ENCODE results near the gene SNTG2.

The SNTG2 gene

DNA sequence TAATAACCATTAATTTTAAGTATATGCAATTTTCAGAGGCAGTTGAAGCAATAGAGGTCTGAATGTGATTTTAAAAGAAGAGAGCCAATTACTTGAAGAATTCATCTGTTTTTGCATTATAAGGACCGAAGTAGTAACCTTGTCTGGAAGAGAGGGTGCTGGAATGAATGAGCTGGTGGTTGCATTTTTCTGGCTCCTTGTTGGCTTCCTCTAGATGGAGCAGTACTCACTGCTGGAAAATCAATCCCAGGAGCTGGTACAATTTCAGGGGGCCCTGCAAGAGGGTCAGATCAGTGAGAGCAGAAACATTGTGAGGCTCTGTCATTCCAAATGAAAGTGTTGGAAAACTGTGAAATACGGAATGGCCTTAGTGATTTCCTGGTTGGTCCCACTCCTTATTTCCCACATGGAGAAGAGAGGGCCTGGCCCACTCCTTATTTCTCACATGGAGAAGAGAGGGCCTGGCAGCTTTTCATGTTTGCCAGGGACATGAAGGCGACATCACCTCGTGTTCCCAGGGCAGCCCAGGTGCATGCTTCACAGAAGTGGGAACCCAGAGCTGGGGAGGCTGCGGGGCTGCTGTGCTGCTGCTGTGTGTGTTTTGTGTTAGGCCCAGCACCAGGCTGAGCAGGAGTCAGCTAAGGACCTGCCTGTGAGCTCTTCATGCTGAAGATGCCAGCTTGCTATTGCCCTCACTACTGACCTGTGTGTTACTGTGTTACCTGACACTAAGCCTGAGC is 197.4 kb downstream of the SNTG2 start:
- no peak for DNase-seq (ENCODE audit: low spot score)

- no peak for DNase-seq (ENCODE audit: low spot score)
These were observed 200.3 kb downstream of the SNTG2 start for GRCh38 chr2:1150724-1151511.

GRCh38 chr2:1152375-1152774 is 201.7 kb downstream of the SNTG2 start:
- no peak for DNase-seq (ENCODE audit: low spot score)

DNA sequence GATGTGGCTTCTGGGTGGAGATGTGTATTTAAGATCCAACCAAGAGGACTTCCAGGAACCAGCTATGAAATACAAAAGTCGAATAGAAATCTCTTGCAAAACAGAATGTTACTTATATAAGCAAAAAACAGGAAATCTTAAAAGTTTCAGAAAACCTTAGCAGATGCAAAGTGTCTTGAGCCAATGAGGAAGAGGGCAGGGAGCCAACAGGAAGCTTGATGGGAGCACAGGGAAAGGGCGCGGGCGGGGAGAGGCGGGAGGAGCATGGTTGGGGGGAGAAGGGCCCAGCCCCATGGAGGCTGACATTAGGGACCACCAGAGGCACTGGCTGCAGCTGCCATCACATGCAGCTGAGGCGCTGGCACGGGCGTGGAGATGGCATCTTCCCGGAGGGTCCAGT is 203.3 kb downstream of the SNTG2 start:
- no peak for DNase-seq (ENCODE audit: low spot score)

- DNase-seq (ENCODE audit: low spot score), result no peak
These were observed 204.3 kb downstream of the SNTG2 start for GRCh38 chr2:1154710-1155594.

GRCh38 chr2:1156059-1156458 is 205.4 kb downstream of the SNTG2 start:
- DNase-seq (ENCODE audit: low spot score), result no peak

DNA sequence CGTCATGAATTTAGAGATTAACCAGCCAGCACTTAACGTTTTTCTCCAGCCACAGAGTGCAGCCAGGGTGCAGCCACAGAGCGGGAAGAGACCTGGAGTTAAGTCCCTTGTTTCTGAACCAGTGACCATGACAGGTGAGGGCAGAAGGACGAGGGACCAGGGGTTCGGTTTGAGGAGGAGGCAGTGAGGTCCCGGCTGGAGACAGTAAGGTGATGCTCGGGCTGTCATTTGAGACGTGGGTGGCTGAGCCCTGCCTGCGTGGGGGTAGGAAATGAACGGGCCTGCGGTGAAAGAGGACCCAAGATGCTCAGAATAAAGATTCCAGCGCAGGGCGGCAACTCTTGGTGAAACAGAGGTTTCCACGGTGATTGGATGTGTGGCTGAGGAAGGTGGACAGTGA is 205.9 kb downstream of the SNTG2 start:
- no peak for DNase-seq (ENCODE audit: low spot score)

DNA sequence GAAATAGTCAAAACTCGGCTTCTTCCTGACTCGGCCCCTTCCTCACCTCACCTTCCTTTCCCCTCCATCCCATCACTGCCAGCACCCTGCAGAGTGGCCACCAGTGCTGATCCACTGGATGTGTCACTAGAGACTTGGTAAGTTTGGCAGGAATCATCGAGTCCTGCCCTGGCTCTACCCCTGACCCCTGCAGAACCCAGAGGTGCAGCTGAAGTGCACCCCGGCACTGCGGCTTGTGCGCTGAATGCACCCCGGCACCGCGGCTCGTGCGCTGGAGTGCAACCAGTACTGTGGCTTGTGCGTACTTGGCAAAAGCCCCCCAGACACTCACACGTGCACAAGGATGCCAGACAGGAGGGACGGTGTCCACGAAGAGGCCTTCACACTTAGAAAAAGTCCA is 206.5 kb downstream of the SNTG2 start:
- no peak for DNase-seq (ENCODE audit: low spot score)

- DNase-seq (ENCODE audit: low spot score), result no peak
These were observed 208.4 kb downstream of the SNTG2 start for GRCh38 chr2:1159013-1159412.

GRCh38 chr2:1162246-1162645 is 211.6 kb downstream of the SNTG2 start:
- DNase-seq (ENCODE audit: low spot score), result no peak

DNA sequence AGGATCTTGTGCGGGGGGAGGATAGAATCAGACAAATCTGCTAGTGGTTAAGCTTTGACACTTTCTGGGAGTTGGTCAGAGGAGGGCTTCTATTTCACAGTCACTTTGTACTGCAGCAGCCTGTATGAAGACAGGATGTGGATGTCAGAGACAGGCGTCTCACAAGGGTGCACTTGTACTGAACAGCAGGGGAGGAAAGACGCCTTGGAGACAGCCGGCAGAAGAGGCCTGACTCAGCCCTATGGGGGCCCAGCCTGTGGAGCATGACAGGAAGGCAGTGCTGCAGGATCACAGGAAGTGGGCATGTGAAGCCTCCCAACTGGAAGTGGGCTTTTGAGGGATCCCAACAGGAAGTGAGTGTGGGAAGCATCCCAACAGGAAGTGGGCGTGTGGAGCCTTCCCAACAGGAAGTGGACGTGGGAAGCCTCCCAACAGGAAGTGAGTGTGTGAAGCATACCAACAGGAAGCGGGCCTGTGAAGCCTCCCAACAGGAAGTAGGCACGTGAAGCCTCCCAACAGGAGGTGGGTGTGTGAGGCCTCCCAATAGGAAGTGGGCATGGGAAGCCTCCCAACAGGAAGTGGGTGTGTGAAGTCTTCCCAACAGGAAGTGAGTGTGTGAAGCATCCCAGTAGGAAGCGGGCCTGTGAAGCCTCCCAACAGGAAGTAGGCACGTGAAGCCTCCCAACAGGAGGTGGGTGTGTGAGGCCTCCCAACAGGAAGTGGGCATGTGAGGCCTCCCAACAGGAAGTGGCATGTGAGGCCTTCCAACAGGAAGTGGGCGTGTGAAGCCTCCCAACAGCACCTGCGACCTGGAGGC is 212.3 kb downstream of the SNTG2 start:
- DNase-seq (ENCODE audit: low spot score), result no peak

DNA sequence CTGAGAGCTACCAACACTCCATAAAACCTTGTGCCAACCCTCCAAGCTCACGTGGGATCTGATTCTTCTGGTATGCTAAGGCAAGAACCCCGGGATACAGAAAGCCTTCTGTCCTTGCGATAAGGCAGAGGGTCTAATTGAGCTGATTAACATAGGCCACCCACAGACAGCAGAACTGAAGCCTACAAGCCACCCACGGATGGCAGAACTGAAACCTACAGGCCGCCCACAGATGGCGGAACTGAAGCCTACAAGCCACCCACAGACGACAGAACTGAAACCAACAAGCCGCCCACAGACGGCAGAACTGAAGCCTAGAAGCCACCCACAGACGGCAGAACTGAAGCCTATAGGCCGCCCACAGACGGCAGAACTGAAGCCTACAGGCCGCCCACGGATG is 216.3 kb downstream of the SNTG2 start:
- DNase-seq (ENCODE audit: low spot score), result no peak

- DNase-seq (ENCODE audit: low spot score), result no peak
These were observed 218.2 kb downstream of the SNTG2 start for GRCh38 chr2:1168846-1169245.

DNA sequence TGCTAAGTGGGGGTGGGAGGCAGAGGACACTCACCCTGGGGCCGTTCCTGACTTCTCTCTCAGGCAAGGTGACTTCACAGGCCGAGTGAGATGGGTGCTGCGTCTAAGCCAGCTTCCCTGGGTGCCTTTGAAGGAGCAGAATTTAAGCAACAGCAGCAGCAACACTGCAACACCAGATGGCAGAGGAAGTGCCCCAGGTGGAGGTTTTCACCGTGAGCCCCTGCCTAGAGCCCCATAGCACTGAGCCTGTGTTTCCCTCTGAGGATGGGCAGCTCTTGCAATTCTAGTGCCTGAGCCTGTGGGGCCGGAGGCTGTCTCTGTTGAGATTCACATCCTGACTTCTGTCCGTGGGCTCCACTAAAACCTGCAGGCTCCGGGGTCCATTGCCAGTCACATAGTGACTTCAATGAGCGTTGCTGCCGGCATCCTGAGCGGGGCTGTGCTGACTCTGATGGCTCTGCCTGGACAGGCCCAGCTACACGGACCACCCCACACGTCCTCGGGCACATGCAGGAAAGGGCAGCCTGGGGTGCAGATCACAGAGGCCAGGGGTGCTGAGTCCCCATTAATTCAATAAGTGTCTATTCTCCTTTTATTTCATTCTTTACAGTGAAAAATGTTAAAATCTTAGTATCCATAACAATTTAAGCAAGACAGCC is 218.8 kb downstream of the SNTG2 start:
- DNase-seq (ENCODE audit: low spot score), result no peak

DNA sequence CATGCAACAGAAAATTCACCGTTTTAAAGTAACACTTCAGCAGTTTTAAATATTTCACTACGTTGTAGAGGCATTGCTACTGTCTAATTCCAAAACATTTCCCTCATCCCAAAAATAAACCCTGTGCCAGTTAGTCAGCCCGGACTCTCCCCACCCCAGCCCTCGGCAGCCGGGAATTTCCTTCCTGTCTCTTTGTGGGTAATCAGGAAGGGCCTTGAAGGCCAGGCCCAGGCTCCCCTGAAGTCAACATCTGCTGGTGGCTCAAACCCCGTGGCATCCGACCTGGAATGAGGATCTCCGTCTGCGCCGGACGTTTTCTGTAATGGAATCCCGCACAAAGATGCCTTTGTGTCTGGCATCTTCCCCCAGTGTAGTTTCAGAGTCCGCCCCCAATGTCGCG is 219.6 kb downstream of the SNTG2 start:
- DNase-seq (ENCODE audit: low spot score), result no peak

DNA sequence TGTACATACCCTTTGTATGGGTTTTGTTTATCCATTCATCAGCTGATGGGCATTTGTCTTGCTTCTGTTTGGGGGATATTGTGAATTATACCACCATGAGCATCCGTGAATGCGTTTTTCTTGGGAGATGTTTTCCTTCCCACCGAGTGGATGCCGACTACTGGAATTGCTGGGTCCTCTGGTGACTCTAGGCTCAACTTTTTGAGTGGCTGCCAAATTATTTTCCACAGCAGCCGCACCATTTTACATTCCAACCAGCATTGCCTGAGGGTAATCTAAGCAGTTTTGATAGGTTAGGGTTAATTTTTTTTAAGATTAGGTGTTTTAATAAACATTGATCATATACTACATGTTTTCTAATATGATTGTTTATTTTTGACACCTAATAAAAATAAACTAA is 220.1 kb downstream of the SNTG2 start:
- no peak for DNase-seq (ENCODE audit: low spot score)

GRCh38 chr2:1173528-1173927 is 222.9 kb downstream of the SNTG2 start:
- no peak for DNase-seq (ENCODE audit: low spot score)

DNA sequence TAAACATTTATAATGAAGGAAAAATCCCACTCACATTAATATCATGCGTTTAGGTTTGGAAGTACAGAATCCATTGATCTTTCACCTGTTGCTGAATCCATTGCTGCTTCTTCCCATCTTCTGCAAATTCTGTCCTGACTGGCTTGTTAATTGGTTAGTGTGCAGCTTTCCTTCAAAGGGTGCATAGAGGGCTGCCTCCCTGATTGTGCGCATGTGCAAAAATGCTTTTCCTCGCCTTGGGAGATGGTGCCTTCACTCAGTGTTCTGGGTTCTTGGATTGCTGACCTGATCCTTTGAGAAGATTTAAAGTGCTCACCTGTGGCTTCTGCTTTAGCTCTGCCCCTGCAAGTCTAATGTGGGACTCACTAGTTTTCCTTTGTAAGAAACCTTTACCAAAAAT is 231.2 kb downstream of the SNTG2 start:
- no peak for DNase-seq (ENCODE audit: low spot score)

- no peak for DNase-seq (ENCODE audit: low spot score)
These were observed 232.7 kb downstream of the SNTG2 start for GRCh38 chr2:1183300-1183699.

GRCh38 chr2:1186421-1186820 is 235.8 kb downstream of the SNTG2 start:
- no peak for DNase-seq (ENCODE audit: low spot score)

GRCh38 chr2:1187189-1187588 is 236.5 kb downstream of the SNTG2 start:
- DNase-seq (ENCODE audit: low spot score), result no peak
